Middle frontal gyrus (tissue), 1 donor: Measurements from ENCODE around the gene USP10.

Experiments used
- DNase-seq: peaks from one replicate; pipeline ENCODE4 v3.0.0-alpha.2; 2015; ENCODE audit warnings: low spot score; ENCODE audit errors: extremely low spot score

The USP10 gene

GRCh38 chr16:84820305-84820684 lies 120.5 kb downstream of the USP10 start:
- no peak for DNase-seq

DNA sequence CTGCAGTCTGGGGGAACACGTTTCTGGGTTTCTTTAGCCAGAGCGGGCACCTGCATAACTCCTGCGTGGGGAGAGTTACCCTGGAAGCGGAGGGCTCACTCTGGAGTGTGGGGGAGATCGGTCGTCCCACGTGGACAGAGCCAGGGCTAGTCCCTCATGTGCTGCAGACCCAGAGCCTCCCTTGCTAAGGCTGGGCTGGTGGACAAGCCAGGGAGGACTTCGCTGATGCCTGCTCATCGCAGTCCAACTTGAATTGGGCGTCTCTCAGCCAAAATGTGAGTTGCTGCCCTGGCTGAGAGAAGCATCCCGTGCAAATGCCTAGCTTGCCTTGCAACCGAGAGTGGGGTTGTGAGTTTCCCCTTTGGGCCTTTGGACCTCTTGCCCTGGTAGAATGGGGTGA lies 121.0 kb downstream of the USP10 start:
- no peak for DNase-seq

DNA sequence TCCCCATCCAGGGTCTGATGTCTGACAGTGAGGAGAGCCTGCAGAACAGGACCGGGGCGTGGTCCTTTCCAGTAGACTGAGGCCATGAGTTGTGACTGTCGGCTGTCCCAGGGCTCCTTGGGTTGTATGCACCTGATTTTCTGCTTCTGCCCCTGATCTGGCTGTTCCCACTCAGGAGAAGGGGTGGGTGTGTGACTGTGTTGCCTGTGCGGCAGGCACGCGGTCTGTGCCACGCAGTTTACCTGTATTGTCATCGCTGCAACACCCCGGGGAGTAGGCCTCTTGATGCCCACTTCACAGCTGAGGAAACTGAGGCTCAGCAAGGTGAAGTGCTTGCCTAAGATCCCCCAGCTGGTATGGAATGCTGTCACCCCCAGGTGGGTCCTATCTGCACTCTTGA lies 121.4 kb downstream of the USP10 start:
- DNase-seq = no peak

DNA sequence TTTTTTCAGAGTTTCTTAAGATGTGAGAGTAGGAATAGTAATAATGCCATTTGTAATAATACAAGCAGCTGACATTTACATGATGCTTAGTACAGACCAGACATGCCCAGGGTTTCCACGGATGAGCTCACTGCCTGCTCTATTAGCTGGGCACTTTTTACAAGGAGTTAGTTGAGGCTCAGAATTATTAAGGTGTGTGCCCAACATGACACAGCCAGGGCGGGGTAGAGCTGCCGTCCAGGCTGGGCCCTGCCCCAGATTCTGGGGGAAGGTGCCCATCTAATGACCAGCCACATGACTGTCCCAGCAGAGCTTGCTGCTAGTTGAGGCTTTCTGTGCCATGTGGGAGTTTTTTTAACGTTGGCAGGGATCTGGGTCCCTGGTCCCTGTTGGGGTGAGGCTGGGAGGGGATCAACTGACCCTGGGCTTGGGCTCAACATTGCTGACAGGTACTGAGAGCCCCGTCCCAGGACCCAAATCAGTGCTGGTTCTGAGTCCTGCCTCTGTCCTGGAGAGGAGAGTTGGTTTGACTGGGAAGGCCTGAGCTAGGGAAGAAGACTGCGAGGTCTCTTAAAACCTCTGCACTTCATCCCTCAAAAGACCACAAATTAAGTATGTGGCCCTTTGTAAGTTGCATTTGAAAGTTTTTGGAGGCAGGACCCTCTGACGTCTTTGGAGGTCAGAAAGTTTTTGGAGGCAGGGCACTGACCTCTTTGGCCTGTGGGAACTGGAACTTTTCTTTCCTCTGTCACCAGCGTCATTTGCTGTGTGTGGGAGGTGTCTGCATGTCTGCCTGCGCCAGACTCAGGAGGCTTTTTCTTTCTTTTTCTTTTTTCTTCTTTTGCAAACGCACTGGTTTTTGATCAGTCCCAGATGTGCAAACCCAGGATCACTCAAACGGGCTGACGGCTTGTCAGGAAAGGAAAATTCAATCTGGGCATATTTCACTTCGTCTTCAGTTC lies 122.2 kb downstream of the USP10 start:
- DNase-seq = no peak

GRCh38 chr16:84822990-84823389 lies 123.2 kb downstream of the USP10 start:
- no peak for DNase-seq

- DNase-seq = no peak
Observed at GRCh38 chr16:84823484-84823883, 123.7 kb downstream of the USP10 start.

GRCh38 chr16:84823926-84824325 lies 124.1 kb downstream of the USP10 start:
- DNase-seq = no peak

GRCh38 chr16:84825896-84826557 lies 126.2 kb downstream of the USP10 start:
- DNase-seq = no peak

DNA sequence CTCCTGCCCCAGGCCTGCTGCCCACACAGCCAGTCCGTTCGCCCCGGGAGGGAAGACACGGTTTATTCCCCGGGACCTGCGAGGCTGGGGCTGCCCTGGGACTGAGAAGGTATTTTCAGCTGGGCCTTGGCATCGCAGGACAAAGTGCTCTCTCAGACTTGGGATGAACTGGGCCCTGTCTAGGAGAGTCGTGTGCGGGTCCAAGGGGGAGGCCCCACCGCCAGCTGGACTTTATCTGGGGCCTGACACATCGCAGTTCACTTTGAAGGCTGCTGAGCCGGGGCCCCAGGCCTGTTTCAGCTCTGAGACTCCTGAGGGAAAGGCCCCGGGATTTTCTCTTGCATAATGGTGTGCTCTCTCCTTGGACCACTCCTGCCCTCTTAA lies 126.8 kb downstream of the USP10 start:
- DNase-seq = no peak

DNA sequence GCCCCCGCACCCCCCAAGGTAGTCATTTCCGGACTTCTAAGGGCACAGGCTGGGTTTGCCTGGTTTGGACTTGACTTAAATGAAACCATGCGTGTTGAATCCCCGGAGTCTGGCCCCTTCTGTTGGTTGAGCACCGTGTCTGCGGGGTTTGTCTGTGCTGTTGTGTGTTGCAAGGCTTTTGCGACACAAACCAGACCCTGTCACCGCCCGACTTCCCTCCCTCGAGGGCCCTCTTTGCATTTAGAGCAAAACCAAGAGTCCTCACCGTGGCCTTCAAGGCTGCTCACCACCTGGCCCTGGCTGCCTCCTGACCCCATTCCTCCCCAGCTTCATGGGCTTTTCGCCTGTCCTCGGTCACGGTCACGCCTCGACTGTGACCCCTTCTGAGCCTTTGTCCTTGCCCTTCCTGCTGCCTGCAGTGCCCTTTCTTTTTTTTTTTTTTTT lies 127.4 kb downstream of the USP10 start:
- DNase-seq = no peak

DNA sequence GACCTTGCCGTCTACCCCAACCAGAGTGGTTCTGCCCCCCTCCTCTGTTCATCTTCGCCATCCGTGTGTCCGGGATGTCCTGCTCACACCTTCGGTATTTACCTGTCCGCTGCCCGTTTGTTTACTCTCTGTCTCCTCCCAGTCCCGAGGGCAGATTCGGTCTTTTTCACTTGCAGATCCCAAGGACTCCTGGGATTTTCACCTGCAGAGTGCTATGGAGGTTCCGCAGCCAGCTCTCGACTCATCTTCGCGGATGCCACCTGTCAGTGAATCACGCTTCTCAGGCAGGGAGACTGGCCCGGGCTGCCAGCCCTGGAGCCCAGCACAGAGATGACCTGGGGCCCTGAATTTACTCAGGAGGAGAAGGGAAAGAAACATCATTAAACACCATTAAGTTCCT lies 128.1 kb downstream of the USP10 start:
- DNase-seq = no peak

DNA sequence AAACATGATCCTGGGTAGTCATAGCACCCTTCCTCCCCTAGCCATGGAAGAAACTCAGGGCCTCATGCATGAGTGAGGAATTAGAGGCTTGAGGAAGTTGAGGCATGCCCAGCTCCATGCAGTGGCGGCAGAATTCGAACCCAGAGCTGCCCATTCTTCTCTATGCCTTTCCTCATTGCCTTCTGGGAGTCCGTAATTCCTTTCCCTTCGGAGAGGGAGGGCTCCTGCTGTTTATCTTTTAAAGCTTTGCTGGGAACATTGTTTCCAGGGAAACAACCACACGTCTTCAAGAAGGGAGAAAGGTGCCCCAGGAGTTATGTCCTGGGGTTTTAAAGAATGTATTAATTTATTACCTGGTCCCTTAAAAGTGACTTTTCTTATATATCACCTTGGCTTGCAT lies 128.5 kb downstream of the USP10 start:
- no peak for DNase-seq
